Esophagus muscularis mucosa (tissue), 3 donors: ENCODE results near the gene C6orf62.

Experiments
- POLR2AphosphoS5 ChIP-seq, 2 donors: sonication (generic); formaldehyde crosslinking; IDR thresholded peaks; one replicate each; pipeline ENCODE4 v1.6.1; 2017; ENCODE audit warnings: antibody characterized with exemption in 2 of 2
- TF ChIP-seq, protein P1 (sequence below), 3 experiments: fragments of 200-600 bp in 2 of 3; fragments of 450-650 bp in 1 of 3; sonication (generic) in 2 of 3; IDR thresholded peaks; one replicate each; pipeline ENCODE4 v1.5.1; 2017 to 2019; ENCODE audit warnings: antibody characterized with exemption in 3 of 3, mild to moderate bottlenecking in 2 of 3, moderate library complexity in 1 of 3

DNA sequence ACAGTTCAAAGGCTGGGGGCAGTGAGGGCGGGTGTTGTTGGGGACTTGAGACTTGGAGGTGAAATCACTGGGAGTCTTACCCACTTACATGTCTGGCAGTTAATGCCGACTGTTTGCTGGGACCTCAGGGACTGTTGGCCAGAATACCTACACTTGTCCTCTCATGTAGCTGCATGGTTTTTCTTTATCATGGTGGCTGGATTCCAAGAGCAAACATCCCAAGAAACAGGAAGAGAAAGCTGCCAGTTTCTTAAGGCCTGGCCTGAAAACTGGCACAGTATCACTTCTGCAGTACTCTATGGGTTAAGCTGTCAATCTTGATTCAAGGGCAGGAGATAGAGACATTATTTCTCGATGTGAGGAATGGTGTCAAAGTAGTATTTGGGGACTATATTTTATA is 19.8 kb upstream of the C6orf62 start:
- TF ChIP-seq, protein P1, sequence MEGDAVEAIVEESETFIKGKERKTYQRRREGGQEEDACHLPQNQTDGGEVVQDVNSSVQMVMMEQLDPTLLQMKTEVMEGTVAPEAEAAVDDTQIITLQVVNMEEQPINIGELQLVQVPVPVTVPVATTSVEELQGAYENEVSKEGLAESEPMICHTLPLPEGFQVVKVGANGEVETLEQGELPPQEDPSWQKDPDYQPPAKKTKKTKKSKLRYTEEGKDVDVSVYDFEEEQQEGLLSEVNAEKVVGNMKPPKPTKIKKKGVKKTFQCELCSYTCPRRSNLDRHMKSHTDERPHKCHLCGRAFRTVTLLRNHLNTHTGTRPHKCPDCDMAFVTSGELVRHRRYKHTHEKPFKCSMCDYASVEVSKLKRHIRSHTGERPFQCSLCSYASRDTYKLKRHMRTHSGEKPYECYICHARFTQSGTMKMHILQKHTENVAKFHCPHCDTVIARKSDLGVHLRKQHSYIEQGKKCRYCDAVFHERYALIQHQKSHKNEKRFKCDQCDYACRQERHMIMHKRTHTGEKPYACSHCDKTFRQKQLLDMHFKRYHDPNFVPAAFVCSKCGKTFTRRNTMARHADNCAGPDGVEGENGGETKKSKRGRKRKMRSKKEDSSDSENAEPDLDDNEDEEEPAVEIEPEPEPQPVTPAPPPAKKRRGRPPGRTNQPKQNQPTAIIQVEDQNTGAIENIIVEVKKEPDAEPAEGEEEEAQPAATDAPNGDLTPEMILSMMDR (IDR thresholded peaks at IDR 0.05) = no peak
- no peak for TF ChIP-seq POLR2AphosphoS5 (IDR thresholded peaks at IDR 0.05)
